ENCODE data around the gene CSGALNACT2.

CSGALNACT2 gene

GRCh38 chr10:43233601-43234430, 95.6 kb downstream of the CSGALNACT2 start:
- Histone ChIP-seq H3K36me3 (ENCODE audit: insufficient read depth, low read depth, low read length) (no peaks in the 10 kb centered on the region), H3K4me3 (ENCODE audit: low read length) (no peak overlapping the region), H3K27ac (ENCODE audit: low read length) (no peak overlapping the region), H3K27me3 (ENCODE audit: insufficient read depth, low read length) (peaks cover 38% of the 10 kb centered on the region), H3K9ac (ENCODE audit: low read depth, low read length) (no peak overlapping the region), H3K4me1 (ENCODE audit: insufficient read depth, low read length) (no peaks in the 10 kb centered on the region), H3K9me3 (ENCODE audit: insufficient read depth, low read depth, low read length) (no peaks in the 10 kb centered on the region)

- no peak overlapping the region for H3K4me3 ChIP-seq (ENCODE audit: low read length)
- H3K9ac ChIP-seq (ENCODE audit: low read depth, low read length), result no peak overlapping the region
- H3K36me3 ChIP-seq (ENCODE audit: insufficient read depth, low read depth, low read length), result no peaks in the 10 kb centered on the region
- peaks cover 31% of the 10 kb centered on the region for H3K27me3 ChIP-seq (ENCODE audit: insufficient read depth, low read length)
- H3K9me3 ChIP-seq (ENCODE audit: insufficient read depth, low read depth, low read length), result no peaks in the 10 kb centered on the region
- no peaks in the 10 kb centered on the region for H3K4me1 ChIP-seq (ENCODE audit: insufficient read depth, low read length)
- H3K27ac ChIP-seq (ENCODE audit: low read length), result no peak overlapping the region
Measured at GRCh38 chr10:43234471-43235041, 96.3 kb downstream of the CSGALNACT2 start.

Measured in iPS-20b (cell line).